CD4-positive, alpha-beta T cell (primary cell): Measurements from ENCODE around the gene MLYCD. TPM values are rescaled to one million over a fixed set of nuclear protein-coding genes. Genes with fewer than 3 reads are reported as not detected.

Experiments used
- ATAC-seq: fragments of 200-7000 bp; cut with Tn5 transposase; one replicate; pipeline ENCODE4 v1.10.0; 2022; ENCODE audit warnings: mild to moderate bottlenecking; ENCODE audit not compliant: poor library complexity
- CTCF ChIA-PET: fragments of 350-600 bp; sonication (Branson Sonifier 250); formaldehyde crosslinking; loops from one replicate; lab custom pipeline; 2021; ENCODE audit warnings: antibody characterized with exemption, inconsistent platforms; lab: Charles Lee
- POLR2A ChIA-PET: fragments of 350-600 bp; sonication (Branson Sonifier 250); formaldehyde crosslinking; loops from one replicate; lab custom pipeline; 2021; ENCODE audit warnings: antibody characterized with exemption, inconsistent platforms; lab: Charles Lee
- DNase-seq, 14 experiments: peaks; one replicate each; pipeline ENCODE4 v3.0.0-alpha.2; 2013 to 2020; ENCODE audit warnings: mixed read lengths in 2 of 14
- H3K27ac ChIP-seq, 2 donors: one replicate each; pipeline versions ENCODE4 v1.5.1 to v1.7.0; 2013; ENCODE audit warnings: low read length in 2 of 2, low read depth in 1 of 2, mild to moderate bottlenecking in 1 of 2
- H3K27me3 ChIP-seq, 2 experiments: 1 replicate in 1 of 2; 2 replicates in 1 of 2; pipeline versions ENCODE4 v1.6.1 to v1.7.0; 2013; ENCODE audit warnings: low read length in 2 of 2, control low read depth in 1 of 2, mild to moderate bottlenecking in 1 of 2, moderate library complexity in 1 of 2; ENCODE audit not compliant: insufficient read depth in 2 of 2, control insufficient read depth in 1 of 2
- H3K36me3 ChIP-seq: one replicate; pipeline ENCODE4 v1.6.1; 2013; ENCODE audit warnings: low read length, control low read depth; ENCODE audit not compliant: insufficient read depth
- H3K4me1 ChIP-seq: one replicate; pipeline ENCODE4 v1.6.1; 2013; ENCODE audit warnings: low read length, control low read depth; ENCODE audit not compliant: insufficient read depth
- H3K4me3 ChIP-seq: one replicate; pipeline ENCODE4 v1.5.1; 2013; ENCODE audit warnings: mild to moderate bottlenecking, low read length, moderate library complexity
- H3K9me3 ChIP-seq, 2 experiments: 1 replicate in 1 of 2; 2 replicates in 1 of 2; pipeline versions ENCODE4 v1.6.1 to v1.7.0; 2013; ENCODE audit warnings: low read length in 2 of 2, mild to moderate bottlenecking in 2 of 2, control low read depth in 1 of 2, moderate library complexity in 1 of 2; ENCODE audit not compliant: control insufficient read depth in 1 of 2, insufficient read depth in 1 of 2
- H3K27ac Mint-ChIP-seq: one replicate; pipeline ENCODE4 v1.8.0; 2020; ENCODE audit warnings: mixed read lengths
- H3K27me3 Mint-ChIP-seq: one replicate; pipeline ENCODE4 v1.8.0; 2021; ENCODE audit warnings: mixed read lengths
- H3K36me3 Mint-ChIP-seq: one replicate; pipeline ENCODE4 v1.8.0; 2021; ENCODE audit warnings: low read depth, mixed read lengths
- H3K4me1 Mint-ChIP-seq: one replicate; pipeline ENCODE4 v1.8.0; 2021; ENCODE audit warnings: low read depth, mixed read lengths
- H3K4me3 Mint-ChIP-seq: one replicate; pipeline ENCODE4 v1.8.0; 2020; ENCODE audit warnings: mild to moderate bottlenecking, mixed read lengths
- H3K9me3 Mint-ChIP-seq: one replicate; pipeline ENCODE4 v1.8.0; 2020; ENCODE audit warnings: mixed read lengths
- intact Hi-C, 2 experiments: fragments of 100-400 bp; cut with DNase I in 1 of 2; cut with micrococcal nuclease in 1 of 2; formaldehyde crosslinking; loops; one replicate each; pipeline versions ENCODE4 v1.15.1 to v1.9.0; 2023 to 2025; cut with DNase I, micrococcal nuclease
- total RNA-seq, 174 experiments: library from RNA in 2 of 174; stranded (reverse) in 2 of 174; gene quantifications; one replicate each; pipeline ENCODE4 v1.2.3 and lab custom pipeline; 2021 to 2026
- TF ChIP-seq, protein P1 (sequence below): fragments of 200-600 bp; IDR thresholded peaks from one replicate; pipeline ENCODE4 v1.8.0; 2022; ENCODE audit warnings: antibody characterized with exemption, mild to moderate bottlenecking

MLYCD gene
- total RNA-seq, 2 experiments from 2014 or later, result 4.7 to 5.3 TPM

DNA sequence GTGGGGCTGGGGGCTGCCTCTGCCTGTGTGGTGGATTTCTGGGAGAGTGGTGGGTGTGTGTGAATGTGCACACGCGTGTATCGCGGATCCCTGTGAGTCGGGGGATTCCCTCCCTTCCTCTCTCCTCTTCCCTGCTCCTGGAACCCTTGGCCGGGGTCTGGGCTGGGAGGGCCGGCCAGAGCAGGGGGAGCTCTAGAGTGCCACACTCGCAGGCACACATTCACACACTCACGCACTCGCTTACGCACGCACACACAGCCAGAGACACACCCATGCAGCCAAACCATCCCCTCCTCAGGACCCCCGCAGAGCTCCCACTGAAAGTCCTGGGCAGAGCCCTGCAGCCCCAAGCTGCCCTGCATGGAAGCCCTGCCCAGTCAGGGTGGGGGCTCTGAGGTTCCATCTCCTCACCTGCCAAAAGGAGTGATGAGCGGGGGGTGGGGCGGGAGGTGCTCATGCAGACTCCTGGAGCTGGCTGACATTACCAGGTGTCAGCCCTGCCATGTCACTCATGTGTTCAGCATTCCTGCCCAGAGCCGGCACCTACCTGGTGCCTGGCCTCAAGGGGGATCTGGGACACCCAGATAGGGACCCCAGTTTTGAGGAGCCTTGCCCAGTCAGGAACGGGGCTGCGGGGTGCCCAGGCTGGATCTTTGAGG, 71.0 kb downstream of the MLYCD start:
- DNase-seq (no peak), ATAC-seq (no peak)
- no peak overlapping the region for H3K27ac ChIP-seq
- H3K9me3 ChIP-seq, result peaks cover 0 to 11% of the 10 kb centered on the region in 2 experiments
- no peak overlapping the region for H3K4me3 ChIP-seq
- Mint-ChIP-seq H3K36me3 (no peaks in the 10 kb centered on the region), H3K27me3 (peaks cover 31% of the 10 kb centered on the region), H3K9me3 (no peaks in the 10 kb centered on the region), H3K27ac (no peak overlapping the region), H3K4me1 (no peaks in the 10 kb centered on the region), H3K4me3 (no peak overlapping the region)
- no peaks in the 10 kb centered on the region for H3K36me3 ChIP-seq
- ChIA-PET POLR2A (no interaction called here), CTCF (no interaction called here)
- TF ChIP-seq, protein P1, sequence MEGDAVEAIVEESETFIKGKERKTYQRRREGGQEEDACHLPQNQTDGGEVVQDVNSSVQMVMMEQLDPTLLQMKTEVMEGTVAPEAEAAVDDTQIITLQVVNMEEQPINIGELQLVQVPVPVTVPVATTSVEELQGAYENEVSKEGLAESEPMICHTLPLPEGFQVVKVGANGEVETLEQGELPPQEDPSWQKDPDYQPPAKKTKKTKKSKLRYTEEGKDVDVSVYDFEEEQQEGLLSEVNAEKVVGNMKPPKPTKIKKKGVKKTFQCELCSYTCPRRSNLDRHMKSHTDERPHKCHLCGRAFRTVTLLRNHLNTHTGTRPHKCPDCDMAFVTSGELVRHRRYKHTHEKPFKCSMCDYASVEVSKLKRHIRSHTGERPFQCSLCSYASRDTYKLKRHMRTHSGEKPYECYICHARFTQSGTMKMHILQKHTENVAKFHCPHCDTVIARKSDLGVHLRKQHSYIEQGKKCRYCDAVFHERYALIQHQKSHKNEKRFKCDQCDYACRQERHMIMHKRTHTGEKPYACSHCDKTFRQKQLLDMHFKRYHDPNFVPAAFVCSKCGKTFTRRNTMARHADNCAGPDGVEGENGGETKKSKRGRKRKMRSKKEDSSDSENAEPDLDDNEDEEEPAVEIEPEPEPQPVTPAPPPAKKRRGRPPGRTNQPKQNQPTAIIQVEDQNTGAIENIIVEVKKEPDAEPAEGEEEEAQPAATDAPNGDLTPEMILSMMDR, result no peak
- intact Hi-C loops, result no loop called here
- no peaks in the 10 kb centered on the region for H3K4me1 ChIP-seq
- H3K27me3 ChIP-seq, result peaks cover 12 to 28% of the 10 kb centered on the region in 2 experiments

DNA sequence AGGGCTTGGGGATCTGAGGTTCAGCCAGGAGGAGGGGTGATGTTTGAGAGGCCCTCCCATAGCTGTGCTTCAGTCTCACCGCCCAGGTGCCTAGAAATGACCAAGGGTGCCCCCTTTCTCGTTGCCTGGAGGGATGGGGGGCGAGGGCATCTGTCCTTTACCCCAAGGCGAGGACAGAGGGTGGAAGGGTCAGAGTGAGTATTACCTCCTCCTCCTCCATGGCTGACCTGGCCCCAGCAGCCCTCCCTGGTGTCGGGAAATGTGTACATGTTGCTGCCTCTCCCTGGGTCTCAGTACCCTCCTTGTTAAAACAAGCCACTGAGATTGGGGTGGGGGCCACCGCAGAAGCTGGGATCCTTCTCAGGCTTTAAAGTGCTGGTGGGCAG, 71.5 kb downstream of the MLYCD start:
- intact Hi-C loops, result no loop called here
- Mint-ChIP-seq H3K9me3 (no peaks in the 10 kb centered on the region), H3K4me3 (no peak overlapping the region), H3K36me3 (no peaks in the 10 kb centered on the region), H3K27ac (no peak overlapping the region), H3K27me3 (peaks cover 31% of the 10 kb centered on the region), H3K4me1 (no peaks in the 10 kb centered on the region)
- DNase-seq, result no peak
- peaks cover 12 to 28% of the 10 kb centered on the region in 2 experiments for H3K27me3 ChIP-seq
- H3K36me3 ChIP-seq, result no peaks in the 10 kb centered on the region
- H3K27ac ChIP-seq, result no peak overlapping the region
- peaks cover 0 to 11% of the 10 kb centered on the region in 2 experiments for H3K9me3 ChIP-seq
- no peak for ATAC-seq
- no peak overlapping the region for H3K4me3 ChIP-seq
- ChIA-PET CTCF (no interaction called here), POLR2A (no interaction called here)
- no peaks in the 10 kb centered on the region for H3K4me1 ChIP-seq
- TF ChIP-seq, protein P1, result no peak

GRCh38 chr16:83971165-83972130, 72.5 kb downstream of the MLYCD start:
- intact Hi-C loops, result no loop called here
- Mint-ChIP-seq H3K36me3 (no peaks in the 10 kb centered on the region), H3K4me1 (no peaks in the 10 kb centered on the region), H3K27ac (no peak overlapping the region), H3K4me3 (no peak overlapping the region), H3K9me3 (no peaks in the 10 kb centered on the region), H3K27me3 (peaks cover 32% of the 10 kb centered on the region)
- ChIA-PET POLR2A (no interaction called here), CTCF (no interaction called here)
- no peak overlapping the region for H3K27ac ChIP-seq
- H3K36me3 ChIP-seq, result no peaks in the 10 kb centered on the region
- H3K4me3 ChIP-seq, result no peak overlapping the region
- H3K9me3 ChIP-seq, result peaks cover 0 to 11% of the 10 kb centered on the region in 2 experiments
- peaks cover 12 to 28% of the 10 kb centered on the region in 2 experiments for H3K27me3 ChIP-seq
- TF ChIP-seq, protein P1, result no peak
- ATAC-seq (no peak), DNase-seq (no peak)
- no peaks in the 10 kb centered on the region for H3K4me1 ChIP-seq
